GM12874 (cell line): ENCODE measurements around the gene AKNA.

Experiments
- CTCF ChIP-seq: IDR thresholded peaks from 2 replicates; pipeline ENCODE4 v1.5.1; 2011; ENCODE audit warnings: low read depth, mild to moderate bottlenecking, control low read depth, low read length, moderate library complexity; ENCODE audit not compliant: insufficient read depth

The AKNA gene

GRCh38 chr9:114311571-114312512 is 75.9 kb downstream of the AKNA start:
- TF ChIP-seq CTCF: no peak

- no peak for TF ChIP-seq CTCF
These were observed 77.0 kb downstream of the AKNA start for GRCh38 chr9:114310471-114311450.

GRCh38 chr9:114309096-114309495 is 78.7 kb downstream of the AKNA start:
- no peak for TF ChIP-seq CTCF

GRCh38 chr9:114308361-114308950 is 79.3 kb downstream of the AKNA start:
- TF ChIP-seq CTCF: no peak

- no peak for TF ChIP-seq CTCF
These were observed 79.9 kb downstream of the AKNA start for GRCh38 chr9:114307899-114308267.

- no peak for TF ChIP-seq CTCF
These were observed 83.2 kb downstream of the AKNA start for GRCh38 chr9:114304416-114305188.
